HEK293T (cell line): ENCODE data around the gene RPUSD3.

Source experiments
- BHLHE40 ChIP-seq: fragments of 450-650 bp; IDR thresholded peaks from 2 replicates; pipeline ENCODE4 v1.6.1; 2016; ENCODE audit warnings: mild to moderate bottlenecking, moderate library complexity, borderline replicate concordance
- FOXA1 ChIP-seq: fragments of 450-650 bp; IDR thresholded peaks from 2 replicates; pipeline ENCODE4 v1.6.1; 2016; ENCODE audit warnings: mild to moderate bottlenecking
- FOXK2 ChIP-seq: fragments of 450-650 bp; IDR thresholded peaks from 2 replicates; pipeline ENCODE4 v1.6.1; 2016; ENCODE audit warnings: mild to moderate bottlenecking
- FOXM1 ChIP-seq: fragments of 450-650 bp; IDR thresholded peaks from 2 replicates; pipeline ENCODE4 v1.6.1; 2017; ENCODE audit warnings: mild to moderate bottlenecking, borderline replicate concordance
- HDGF ChIP-seq: fragments of 450-650 bp; IDR thresholded peaks from 2 replicates; pipeline ENCODE4 v1.6.1; 2017; ENCODE audit warnings: antibody characterized with exemption, borderline replicate concordance
- LEF1 ChIP-seq: fragments of 450-650 bp; IDR thresholded peaks from 2 replicates; pipeline ENCODE4 v1.6.1; 2017; ENCODE audit warnings: mild to moderate bottlenecking, borderline replicate concordance
- NFRKB ChIP-seq: fragments of 450-650 bp; IDR thresholded peaks from 2 replicates; pipeline ENCODE4 v1.6.1; 2016; ENCODE audit warnings: mild to moderate bottlenecking, moderate library complexity
- PKNOX1 ChIP-seq: fragments of 450-650 bp; IDR thresholded peaks from 2 replicates; pipeline ENCODE4 v1.6.1; 2016
- SP1 ChIP-seq: fragments of 450-650 bp; IDR thresholded peaks from 2 replicates; pipeline ENCODE4 v1.6.1; 2017
- SUZ12 ChIP-seq: fragments of 450-650 bp; IDR thresholded peaks from 2 replicates; pipeline ENCODE4 v1.6.1; 2016; ENCODE audit warnings: mild to moderate bottlenecking
- TARDBP ChIP-seq: fragments of 450-650 bp; IDR thresholded peaks from 2 replicates; pipeline ENCODE4 v1.6.1; 2016
- ZNF384 ChIP-seq: fragments of 450-650 bp; IDR thresholded peaks from 2 replicates; pipeline ENCODE4 v1.6.1; 2016

GRCh38 chr3:9890249-9891071, 46.7 kb upstream of the RPUSD3 start, which contains the start of gene JAGN1:
- no peak for TF ChIP-seq ZNF384
- no peak for TF ChIP-seq NFRKB
- no peak for TF ChIP-seq FOXA1
- TF ChIP-seq SP1: no peak
- no peak for TF ChIP-seq BHLHE40
- no peak for TF ChIP-seq HDGF
- TF ChIP-seq TARDBP: peak; percentile 76; the same call in 1 of the 2 replicates
- TF ChIP-seq FOXM1: no peak
- TF ChIP-seq FOXK2: no peak
- no peak for TF ChIP-seq PKNOX1
- no peak for TF ChIP-seq LEF1
- no peak for TF ChIP-seq SUZ12
